ENCODE measurements around the gene CLBA1. TPM values are rescaled to one million over a fixed set of nuclear protein-coding genes. Genes with fewer than 3 reads are reported as not detected.

Gene CLBA1
- total and polyA plus RNA-seq, 2 experiments from 2014 or later: 1.6 to 1.8 TPM

DNA sequence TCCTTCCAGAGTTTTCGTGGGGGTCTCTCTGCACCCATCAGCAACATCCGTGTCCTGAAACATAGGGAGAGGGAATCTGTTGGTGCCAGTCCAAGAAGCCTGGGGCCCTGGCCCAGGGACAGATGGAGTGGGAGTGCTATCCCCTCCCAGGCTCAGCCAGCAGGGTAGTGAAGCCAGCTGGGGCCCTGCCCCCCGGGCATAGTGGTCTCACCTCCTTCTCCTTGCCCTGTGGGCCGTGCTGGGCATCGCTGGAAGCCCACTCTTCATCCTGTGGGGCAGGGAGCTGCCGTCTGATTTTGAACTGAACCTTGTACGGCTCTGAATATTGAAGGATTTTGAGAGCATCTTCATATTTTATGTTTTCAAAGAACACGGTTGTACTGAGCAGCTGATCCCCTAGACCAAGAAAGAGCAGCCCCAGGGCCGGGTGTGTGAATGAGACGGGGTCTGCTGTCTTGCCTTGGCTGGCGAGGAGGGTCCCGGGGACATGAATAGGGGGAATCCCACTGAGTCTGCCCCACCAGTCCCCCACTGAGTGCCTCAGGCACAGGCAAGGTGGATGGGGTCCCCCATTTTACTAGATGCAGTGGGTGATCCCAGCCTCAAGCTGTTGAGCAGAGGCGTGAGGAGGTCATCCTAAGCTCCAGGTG, 30.7 kb upstream of the CLBA1 start:
- Histone ChIP-seq H3F3A (replicated peaks; ENCODE audit: low read depth) (no peaks in the 10 kb centered on the region), H4K20me1 (replicated peaks; ENCODE audit: insufficient read depth) (no peaks in the 10 kb centered on the region), H2AFZ (no peak overlapping the region), H3K4me3 (no peak overlapping the region), H3K4me2 (no peak overlapping the region), H3K9me2 (ENCODE audit: insufficient read depth) (no peaks in the 10 kb centered on the region), H3K27ac (ENCODE audit: low read depth) (no peak overlapping the region), H3K27me3 (ENCODE audit: insufficient read depth) (no peaks in the 10 kb centered on the region), H3K79me2 (replicated peaks; ENCODE audit: insufficient read depth) (no peaks in the 10 kb centered on the region), H3K4me1 (ENCODE audit: insufficient read depth) (no peaks in the 10 kb centered on the region), H3K36me3 (ENCODE audit: insufficient read depth) (no peaks in the 10 kb centered on the region)
- TF ChIP-seq EZH2phosphoT487 (IDR thresholded peaks at IDR 0.05; ENCODE audit: unreplicated experiment) (no peak), NANOG (IDR thresholded peaks at IDR 0.05; ENCODE audit: borderline replicate concordance) (no peak), CREB1 (CRISPR knock-in tag; IDR thresholded peaks at IDR 0.05; ENCODE audit: low read depth) (no peak), POLR2AphosphoS5 (IDR thresholded peaks at IDR 0.05; ENCODE audit: low read depth) (no peak), ETS1 (IDR thresholded peaks at IDR 0.05) (no peak), JUNB (IDR thresholded peaks at IDR 0.05; ENCODE audit: unreplicated experiment) (no peak), STAT1 (IDR thresholded peaks at IDR 0.05; ENCODE audit: unreplicated experiment) (no peak), ZNF331 (CRISPR knock-in tag; IDR thresholded peaks at IDR 0.05; ENCODE audit: low read depth) (no peak), ZNF462 (CRISPR knock-in tag; IDR thresholded peaks at IDR 0.05) (no peak), ZNF114 (CRISPR knock-in tag; IDR thresholded peaks at IDR 0.05) (no peak), REST (IDR thresholded peaks at IDR 0.05; ENCODE audit: unreplicated experiment) (no peak), EZH2 (IDR thresholded peaks at IDR 0.05; ENCODE audit: low read depth, unreplicated experiment) (no peak)
- TF ChIP-seq, protein P1, sequence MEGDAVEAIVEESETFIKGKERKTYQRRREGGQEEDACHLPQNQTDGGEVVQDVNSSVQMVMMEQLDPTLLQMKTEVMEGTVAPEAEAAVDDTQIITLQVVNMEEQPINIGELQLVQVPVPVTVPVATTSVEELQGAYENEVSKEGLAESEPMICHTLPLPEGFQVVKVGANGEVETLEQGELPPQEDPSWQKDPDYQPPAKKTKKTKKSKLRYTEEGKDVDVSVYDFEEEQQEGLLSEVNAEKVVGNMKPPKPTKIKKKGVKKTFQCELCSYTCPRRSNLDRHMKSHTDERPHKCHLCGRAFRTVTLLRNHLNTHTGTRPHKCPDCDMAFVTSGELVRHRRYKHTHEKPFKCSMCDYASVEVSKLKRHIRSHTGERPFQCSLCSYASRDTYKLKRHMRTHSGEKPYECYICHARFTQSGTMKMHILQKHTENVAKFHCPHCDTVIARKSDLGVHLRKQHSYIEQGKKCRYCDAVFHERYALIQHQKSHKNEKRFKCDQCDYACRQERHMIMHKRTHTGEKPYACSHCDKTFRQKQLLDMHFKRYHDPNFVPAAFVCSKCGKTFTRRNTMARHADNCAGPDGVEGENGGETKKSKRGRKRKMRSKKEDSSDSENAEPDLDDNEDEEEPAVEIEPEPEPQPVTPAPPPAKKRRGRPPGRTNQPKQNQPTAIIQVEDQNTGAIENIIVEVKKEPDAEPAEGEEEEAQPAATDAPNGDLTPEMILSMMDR (conservative IDR thresholded peaks at IDR 0.05; ENCODE audit: low read depth in 2 of 2): no peak
- H3K27ac Mint-ChIP-seq: no peak overlapping the region
- H3K27me3 Mint-ChIP-seq (ENCODE audit: insufficient read depth, low read depth, poor library complexity): peaks cover 8% of the 10 kb centered on the region
- DNase-seq (ENCODE audit: low spot score) (no peak), ATAC-seq (no peak)
- peaks cover 8% of the 10 kb centered on the region for H3K9me3 Mint-ChIP-seq
- no peak overlapping the region for H3K4me3 Mint-ChIP-seq
- peaks cover 4% of the 10 kb centered on the region; the same call in 2 of the 3 replicates for H3K36me3 Mint-ChIP-seq (ENCODE audit: low read depth)
- H3K4me1 Mint-ChIP-seq: no peaks in the 10 kb centered on the region

All from GM23338 (cell line).